IMR-90 (cell line): ENCODE data around the gene ARHGAP24. TPM values are rescaled to one million over a fixed set of nuclear protein-coding genes. Genes with fewer than 3 reads are reported as not detected.

Experiments used
- ATAC-seq: fragments of 200-7000 bp; cut with Tn5 transposase; 2 replicates; pipeline ENCODE4 v1.9.1; 2020; ENCODE audit warnings: low read depth, mild to moderate bottlenecking, moderate library complexity
- BruUV-seq: library from RNA; stranded (reverse); fragments of 400-500 nt; replicated peaks from 2 replicates; lab custom pipeline; 2021; lab: Mats Ljungman, UMichigan
- CTCF ChIA-PET: fragments of 300-600 bp; formaldehyde crosslinking; extraction: SDS; loops from one replicate; lab custom pipeline; 2021; ENCODE audit warnings: antibody characterized with exemption; lab: Yijun Ruan, JAX
- POLR2A ChIA-PET: fragments of 300-600 bp; sonication (Branson Sonifier 250); formaldehyde crosslinking; loops from one replicate; lab custom pipeline; 2022; ENCODE audit warnings: antibody characterized with exemption; ENCODE audit not compliant: unreplicated experiment; lab: Charles Lee
- DNase-seq: peaks from one replicate; pipeline ENCODE4 v3.0.0; 2013
- H2AFZ ChIP-seq: replicated peaks from 2 replicates; pipeline ENCODE3; 2013; ENCODE audit warnings: low read length, mild to moderate bottlenecking; ENCODE audit not compliant: poor library complexity
- H2AK5ac ChIP-seq: 2 replicates; pipeline ENCODE4 v1.6.1; 2013; ENCODE audit warnings: low read depth, low read length, inconsistent platforms
- H2AK9ac ChIP-seq: replicated peaks from 2 replicates; pipeline ENCODE3; 2013; ENCODE audit warnings: mild to moderate bottlenecking, low read depth, low read length, moderate library complexity; ENCODE audit not compliant: poor library complexity
- H2BK120ac ChIP-seq: 2 replicates; pipeline ENCODE4 v1.6.1; 2013; ENCODE audit warnings: low read depth, low read length, inconsistent platforms
- H2BK15ac ChIP-seq: 3 replicates; pipeline ENCODE4 v1.6.1; 2013; ENCODE audit warnings: low read depth, low read length, inconsistent platforms
- H2BK20ac ChIP-seq: 2 replicates; pipeline ENCODE4 v1.6.1; 2013; ENCODE audit warnings: low read depth, mild to moderate bottlenecking, inconsistent platforms, low read length, moderate library complexity
- H2BK5ac ChIP-seq: 2 replicates; pipeline ENCODE4 v1.6.1; 2013; ENCODE audit warnings: mild to moderate bottlenecking, low read depth, low read length, inconsistent platforms; ENCODE audit not compliant: poor library complexity, severe bottlenecking
- H3K14ac ChIP-seq: replicated peaks from 2 replicates; pipeline ENCODE4 v1.6.1; 2013; ENCODE audit warnings: low read depth, low read length, inconsistent platforms
- H3K18ac ChIP-seq: 2 replicates; pipeline ENCODE4 v1.6.1; 2013; ENCODE audit warnings: low read depth, low read length, control low read depth
- H3K23ac ChIP-seq: 2 replicates; pipeline ENCODE4 v1.6.1; 2013; ENCODE audit warnings: low read depth, low read length, inconsistent platforms
- H3K27ac ChIP-seq: 2 replicates; pipeline ENCODE4 v1.5.1; 2013; ENCODE audit warnings: mild to moderate bottlenecking, control low read depth, low read length; ENCODE audit not compliant: insufficient read depth
- H3K27me3 ChIP-seq: 2 replicates; pipeline ENCODE4 v1.6.1; 2013; ENCODE audit warnings: low read length; ENCODE audit not compliant: control insufficient read depth, insufficient read depth
- H3K36me3 ChIP-seq: 2 replicates; pipeline ENCODE4 v1.6.1; 2013; ENCODE audit warnings: low read length, mixed read lengths; ENCODE audit not compliant: control insufficient read depth, insufficient read depth
- H3K4ac ChIP-seq: 2 replicates; pipeline ENCODE4 v1.6.1; 2013; ENCODE audit warnings: low read depth, low read length, inconsistent platforms
- H3K4me1 ChIP-seq: 2 replicates; pipeline ENCODE4 v1.6.1; 2013; ENCODE audit warnings: low read length, mixed read lengths; ENCODE audit not compliant: control insufficient read depth, insufficient read depth
- H3K4me2 ChIP-seq: 2 replicates; pipeline ENCODE4 v1.6.1; 2013; ENCODE audit warnings: low read depth, mild to moderate bottlenecking, control low read depth, low read length, moderate library complexity
- H3K4me3 ChIP-seq: 2 replicates; pipeline ENCODE4 v1.5.1; 2013; ENCODE audit warnings: low read depth, mild to moderate bottlenecking, control low read depth, low read length, moderate library complexity; ENCODE audit not compliant: insufficient read depth
- H3K56ac ChIP-seq: 2 replicates; pipeline ENCODE4 v1.6.1; 2013; ENCODE audit warnings: low read length, inconsistent platforms; ENCODE audit not compliant: insufficient read depth; ENCODE audit errors: extremely low read depth
- H3K79me1 ChIP-seq, 2 experiments: 2 replicates each; pipeline ENCODE4 v1.6.1; 2013; ENCODE audit warnings: low read length in 2 of 2, inconsistent platforms in 1 of 2, low read depth in 1 of 2
- H3K9ac ChIP-seq: 2 replicates; pipeline ENCODE4 v1.6.1; 2013; ENCODE audit warnings: low read depth, low read length, control low read depth
- H3K9me1 ChIP-seq: 2 replicates; pipeline ENCODE4 v1.6.1; 2013; ENCODE audit warnings: low read length, inconsistent platforms; ENCODE audit not compliant: insufficient read depth
- H3K9me3 ChIP-seq: 2 replicates; pipeline ENCODE4 v1.6.1; 2013; ENCODE audit warnings: low read length; ENCODE audit not compliant: control insufficient read depth, insufficient read depth
- H4K20me1 ChIP-seq: 2 replicates; pipeline ENCODE4 v1.6.1; 2013; ENCODE audit warnings: low read length, inconsistent platforms; ENCODE audit not compliant: insufficient read depth
- H4K5ac ChIP-seq: 2 replicates; pipeline ENCODE4 v1.6.1; 2013; ENCODE audit warnings: mild to moderate bottlenecking, low read depth, low read length, control low read depth
- H4K8ac ChIP-seq, 2 experiments: 2 replicates each; pipeline ENCODE4 v1.6.1; 2013; ENCODE audit warnings: low read depth in 2 of 2, low read length in 2 of 2, control low read depth in 1 of 2, inconsistent platforms in 1 of 2
- H4K91ac ChIP-seq: 2 replicates; pipeline ENCODE4 v1.6.1; 2013; ENCODE audit warnings: low read depth, low read length, inconsistent platforms; ENCODE audit not compliant: insufficient read depth
- CHD1 ChIP-seq: IDR thresholded peaks from 2 replicates; pipeline ENCODE4 v1.6.1; 2012; ENCODE audit warnings: low read depth, low read length, improper control_type of control experiment
- MXI1 ChIP-seq: IDR thresholded peaks from 2 replicates; pipeline ENCODE4 v1.6.1; 2012; ENCODE audit warnings: low read depth, mild to moderate bottlenecking, low read length, moderate library complexity, borderline replicate concordance
- NFE2L2 ChIP-seq: fragments of 150-350 bp; IDR thresholded peaks from 2 replicates; pipeline ENCODE4 v1.6.1; 2016; ENCODE audit warnings: low read depth, mild to moderate bottlenecking, low read length
- POLR2A ChIP-seq: IDR thresholded peaks from 2 replicates; pipeline ENCODE4 v1.6.1; 2012; ENCODE audit warnings: mild to moderate bottlenecking, low read depth, low read length
- RFX5 ChIP-seq: IDR thresholded peaks from 2 replicates; pipeline ENCODE4 v1.8.0; 2012; ENCODE audit warnings: low read depth, mild to moderate bottlenecking, low read length, moderate library complexity
- SMC3 ChIP-seq: fragments of 150-350 bp; IDR thresholded peaks from 2 replicates; pipeline ENCODE4 v1.6.1; 2016; ENCODE audit warnings: low read depth, mild to moderate bottlenecking, antibody characterized with exemption, low read length, moderate library complexity
- WGBS, 2 experiments: methylation state at CpG; one replicate each; pipeline versions ENCODE4 v1.1.5 to v1.1.7; 2013; ENCODE audit warnings: missing lambda C conversion rate in 2 of 2; ENCODE audit not compliant: insufficient read length in 1 of 2; ENCODE audit errors: extremely low coverage in 2 of 2; 5-methylcytosine and 5-hydroxymethylcytosine counted together
- dilution Hi-C: fragments of 300-500 bp; cut with HindIII; formaldehyde crosslinking; loops from one replicate; pipeline ENCODE4 v1.14.3; 2018; ENCODE audit warnings: low sequenced_read_pairs; ENCODE audit not compliant: unreplicated experiment
- in situ Hi-C: fragments of 300-500 bp; cut with MboI; formaldehyde crosslinking; loops from 3 replicates; pipeline ENCODE4 v1.14.3; 2019; ENCODE audit warnings: low sequenced_read_pairs, inconsistent platforms, mixed read lengths
- intact Hi-C: fragments of 100-400 bp; cut with micrococcal nuclease; formaldehyde crosslinking; loops from 2 replicates; pipeline ENCODE4 v1.10.0; 2022
- polyA plus RNA-seq, 3 experiments: library from polyadenylated mRNA; depleted of rRNA; stranded (reverse); fragments of >200 nt; gene quantifications; 2 replicates each; pipeline ENCODE4 v1.2.3, GENCODE V29; 2012; ENCODE audit warnings: low replicate concordance in 1 of 3
- total RNA-seq: library from RNA; depleted of rRNA; stranded (reverse); fragments of >200 nt; gene quantifications from 2 replicates; pipeline ENCODE4 v1.2.3, GENCODE V29; 2012

ARHGAP24 gene
- total and polyA plus RNA-seq, 2 of the 4 experiments (the other 2 are of a cell fraction): 11.9 to 24.0 TPM

GRCh38 chr4:85527815-85528214 is 52.9 kb downstream of the ARHGAP24 start:
- H3K23ac ChIP-seq: no peak overlapping the region
- ATAC-seq (no peak), DNase-seq (no peak)
- no peak overlapping the region for H3K27ac ChIP-seq
- no peak overlapping the region for H2BK15ac ChIP-seq
- dilution Hi-C loops: no loop called here
- no peak overlapping the region for H3K56ac ChIP-seq
- H3K4me3 ChIP-seq: no peak overlapping the region
- H4K8ac ChIP-seq: no peak overlapping the region
- ChIA-PET CTCF (no interaction called here), POLR2A (no interaction called here)
- H3K9ac ChIP-seq: no peak overlapping the region
- no peak overlapping the region for H3K4ac ChIP-seq
- no peak overlapping the region for H2AK9ac ChIP-seq
- no peaks in the 10 kb centered on the region for H3K4me1 ChIP-seq
- no peaks in the 10 kb centered on the region for H4K20me1 ChIP-seq
- no peaks in the 10 kb centered on the region for H3K79me1 ChIP-seq
- no peak overlapping the region for H2BK20ac ChIP-seq
- no peak overlapping the region for H2BK120ac ChIP-seq
- TF ChIP-seq RFX5: no peak
- no peak for TF ChIP-seq CHD1
- no peak for TF ChIP-seq MXI1
- TF ChIP-seq POLR2A: no peak
- TF ChIP-seq NFE2L2: no peak
- no peak for TF ChIP-seq SMC3
- no peak overlapping the region for H3K18ac ChIP-seq
- no peak overlapping the region for H2AK5ac ChIP-seq
- H3K9me3 ChIP-seq: no peaks in the 10 kb centered on the region
- H3K14ac ChIP-seq: no peak overlapping the region
- no peaks in the 10 kb centered on the region for H3K36me3 ChIP-seq
- H3K4me2 ChIP-seq: no peak overlapping the region
- intact Hi-C loops: no loop called here
- no peak overlapping the region for H4K5ac ChIP-seq
- WGBS, 2 experiments: no CpG with 5 or more reads among the region's 2 CpGs
- BruUV-seq: no TSS peak
- H3K9me1 ChIP-seq: no peaks in the 10 kb centered on the region
- H2AFZ ChIP-seq: no peak overlapping the region
- H4K91ac ChIP-seq: no peak overlapping the region
- H3K27me3 ChIP-seq: no peaks in the 10 kb centered on the region
- in situ Hi-C loops: no loop called here
- no peak overlapping the region for H2BK5ac ChIP-seq
